Glomerular visceral epithelial cell (primary cell): ENCODE data around the gene TP53.
"Not testable (repeated sequence)": the region's sequence is repeated elsewhere in the genome, so short reads cannot be mapped to it uniquely, and the experiment has no call there.

Source experiments
- DNase-seq: peaks from one replicate; pipeline ENCODE4 v3.0.0-alpha.2; 2016; ENCODE audit errors: extremely low spot score

The TP53 gene

DNA sequence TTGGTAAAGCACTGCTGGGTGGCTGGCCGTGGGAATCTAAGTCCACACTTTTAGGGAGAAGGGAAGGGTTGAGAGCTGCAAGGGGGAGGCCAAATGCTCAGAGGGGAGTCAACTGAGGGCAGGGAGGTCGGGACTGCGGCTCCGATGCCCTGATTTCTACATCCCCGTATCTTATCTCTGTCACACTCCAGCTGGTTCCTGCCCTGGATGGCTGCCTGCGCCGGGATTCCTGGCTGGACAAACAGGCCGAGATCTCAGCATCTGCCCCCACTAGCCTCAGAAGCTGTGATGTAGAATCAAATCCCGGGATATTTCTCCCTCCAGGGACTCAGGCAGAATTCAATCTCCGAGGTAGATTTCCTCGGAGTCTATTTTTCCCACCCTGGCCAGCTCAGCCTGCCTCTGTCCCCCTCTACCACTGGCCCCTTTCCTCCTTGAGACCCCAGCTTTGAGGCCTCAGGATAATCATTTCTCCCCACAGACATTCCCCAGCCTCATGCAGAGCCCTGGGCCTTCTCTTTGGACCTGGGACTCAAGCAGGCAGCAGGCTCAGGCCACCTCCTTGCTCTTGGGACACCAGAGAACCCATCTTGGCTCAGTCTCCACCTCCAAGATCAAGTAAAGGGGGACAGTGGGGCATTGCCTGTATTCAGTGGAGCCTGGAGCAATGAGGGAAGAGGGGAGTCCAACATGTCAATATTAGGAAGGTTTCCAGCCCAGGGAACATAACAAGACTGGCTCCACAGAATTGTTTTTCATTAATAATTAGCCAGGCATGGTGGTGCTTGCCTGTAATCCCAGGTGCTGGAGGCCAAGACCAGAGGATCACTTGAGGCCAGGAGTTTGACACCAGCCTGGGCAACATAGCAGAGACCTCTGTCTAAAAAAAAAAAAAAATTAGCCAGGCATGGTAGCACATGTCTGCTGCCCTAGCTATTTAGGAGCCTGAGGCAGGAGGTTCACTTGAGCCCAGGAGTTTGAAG is 55.6 kb downstream of the TP53 start:
- DNase-seq, result no peak

DNA sequence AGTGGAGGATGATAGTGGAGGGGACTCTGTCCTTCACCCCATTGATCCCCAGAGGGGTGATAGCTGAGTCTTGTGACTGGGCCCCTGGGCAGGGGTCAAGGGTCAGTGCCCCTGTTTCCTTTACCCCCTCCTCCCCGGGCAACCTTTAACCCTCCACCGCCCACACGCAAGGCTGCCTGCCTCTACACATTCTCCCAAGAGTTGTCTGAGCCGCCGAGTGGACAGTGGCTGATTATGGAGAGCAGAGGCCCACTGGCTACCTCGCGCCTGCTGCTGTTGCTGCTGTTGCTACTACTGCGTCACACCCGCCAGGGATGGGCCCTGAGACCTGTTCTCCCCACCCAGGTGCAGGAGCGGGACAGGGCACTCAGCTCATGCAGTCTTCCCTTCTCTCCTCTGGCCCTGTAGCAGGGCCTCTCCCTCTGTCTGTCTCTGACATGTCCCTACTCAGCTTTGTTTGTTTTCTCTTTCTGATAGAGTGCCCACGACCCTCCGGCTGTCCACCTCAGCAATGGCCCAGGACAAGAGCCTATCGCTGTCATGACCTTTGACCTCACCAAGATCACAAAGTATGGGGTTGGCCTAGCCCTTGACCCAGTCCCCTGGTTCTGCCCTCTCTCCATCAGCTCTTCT is 57.2 kb downstream of the TP53 start, which contains the start of gene SHBG:
Gene SHBG (plus strand): TSS at position 197 of the 633 bp plus-strand sequence. CDS start 38 bp downstream, at position 235.
- no peak for DNase-seq

DNA sequence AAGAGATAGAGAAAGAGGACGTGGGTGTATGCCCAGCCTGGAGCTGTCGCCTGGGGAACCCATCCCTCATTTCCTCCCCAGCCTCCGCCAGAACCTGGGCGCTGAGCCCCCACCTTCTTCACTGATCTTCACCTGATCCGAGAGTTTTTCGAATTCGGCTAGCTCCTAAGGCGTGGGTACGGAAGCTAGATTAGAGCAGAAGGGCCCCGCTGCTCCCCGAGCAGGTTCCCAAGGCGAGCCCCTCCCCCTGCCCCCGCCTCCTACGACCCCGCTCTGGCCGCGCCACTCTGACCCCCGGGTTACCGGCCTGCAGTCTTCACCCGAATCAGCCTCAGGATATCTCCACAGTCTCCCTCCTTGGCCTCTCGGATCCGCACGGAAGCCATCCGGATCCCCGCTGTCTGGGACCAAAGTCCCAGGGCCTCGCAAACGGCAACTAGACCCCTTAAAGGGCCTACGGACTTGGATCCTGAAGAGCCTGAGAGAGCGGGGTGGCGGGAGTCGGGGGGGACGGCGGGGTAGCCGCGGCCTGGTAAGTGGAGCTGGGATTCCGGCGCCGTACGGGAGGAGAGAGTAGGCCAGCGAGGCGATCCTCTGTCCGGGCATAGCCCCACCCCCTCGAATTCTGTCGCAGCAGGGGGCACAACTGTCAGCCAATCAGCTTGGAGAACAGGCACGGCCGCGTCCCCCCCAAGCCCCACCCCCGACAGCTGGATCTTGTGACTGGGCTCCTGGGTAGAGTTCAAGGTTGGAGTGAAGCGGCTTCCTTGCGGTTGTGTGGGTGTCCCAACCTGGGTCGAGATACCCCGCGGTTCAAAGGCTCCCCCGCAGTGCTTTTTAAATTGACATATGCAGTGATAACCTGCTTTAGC is 59.8 kb downstream of the TP53 start, which contains the start of gene SAT2:
Gene SAT2 (minus strand): TSS at position 572 of the 872 bp plus-strand sequence. CDS start 186 bp downstream, at position 386.
- peak; percentile 96 for DNase-seq

DNA sequence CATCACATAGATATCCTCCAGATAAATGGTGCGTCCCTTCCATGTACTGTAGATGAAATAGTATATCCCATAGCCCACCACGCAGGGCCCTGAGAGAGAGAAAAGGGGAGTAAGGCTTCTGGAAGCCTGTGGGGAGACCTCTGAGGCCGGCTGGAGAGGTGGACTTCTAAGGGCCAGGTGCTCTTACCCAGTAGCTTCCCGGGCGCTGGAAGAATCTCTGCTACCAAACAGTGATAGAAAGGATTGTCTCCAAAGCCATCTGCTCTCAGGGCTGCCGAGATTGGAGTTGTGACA is 60.4 kb downstream of the TP53 start:
- no peak for DNase-seq

DNA sequence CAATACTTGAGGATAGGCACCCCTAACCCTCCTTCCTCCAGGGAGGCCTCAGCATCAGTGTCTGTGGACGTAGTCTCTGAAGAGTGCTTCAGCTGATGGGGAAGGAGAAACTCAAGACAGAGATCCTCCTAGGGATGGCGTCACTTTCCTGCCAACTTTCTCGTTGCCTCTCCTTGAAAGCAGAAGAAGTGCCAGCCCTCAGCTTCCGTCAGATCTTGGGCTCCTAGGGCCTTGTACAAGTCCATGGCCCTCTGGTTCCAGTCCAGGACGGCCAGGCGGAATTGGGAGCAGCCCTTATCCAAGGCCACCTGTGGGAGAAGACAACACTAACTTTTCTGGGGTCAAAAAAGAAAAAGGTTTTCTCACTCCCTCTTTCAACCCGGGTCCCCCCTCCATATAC is 61.0 kb downstream of the TP53 start:
- DNase-seq, result no peak

DNA sequence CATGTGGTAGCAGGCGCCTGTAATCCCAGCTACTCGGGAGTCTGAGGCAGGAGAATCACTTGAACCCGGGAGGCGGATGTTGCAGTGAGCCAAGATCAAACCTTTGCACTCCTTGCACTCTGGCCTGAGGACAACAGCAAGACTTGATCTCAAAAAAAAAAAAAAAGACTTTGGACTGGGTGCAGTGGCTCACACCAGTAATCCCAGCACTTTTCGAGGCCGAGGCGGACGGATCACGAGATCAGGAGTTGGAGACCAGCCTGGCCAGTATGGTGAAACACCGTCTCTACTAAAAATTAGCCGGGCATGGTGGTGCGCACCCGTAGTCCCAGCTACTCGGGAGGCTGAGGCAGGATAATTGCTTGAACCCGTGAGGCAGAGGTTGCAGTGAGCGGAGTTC is 61.5 kb downstream of the TP53 start:
- DNase-seq, result not testable (repeated sequence)

DNA sequence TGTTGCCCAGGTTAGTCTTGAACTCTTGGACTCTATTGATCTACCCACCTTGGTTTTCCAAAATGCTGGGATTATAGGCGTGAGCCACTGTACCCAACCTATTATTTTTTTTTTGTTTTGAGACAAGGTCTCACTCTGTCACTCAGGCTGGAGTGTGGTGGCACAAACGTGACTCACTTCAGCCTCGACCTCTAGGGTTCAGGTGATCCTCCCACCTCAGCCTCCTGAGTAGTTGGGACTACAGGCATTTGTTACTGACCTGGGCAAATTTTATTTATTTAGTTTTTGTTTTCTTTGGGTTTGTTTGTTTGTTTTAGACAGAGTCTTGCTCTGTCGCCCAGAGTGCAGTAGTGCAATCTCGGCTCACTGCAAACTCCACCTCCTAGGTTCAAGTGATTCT is 63.6 kb downstream of the TP53 start:
- DNase-seq, result no peak

DNA sequence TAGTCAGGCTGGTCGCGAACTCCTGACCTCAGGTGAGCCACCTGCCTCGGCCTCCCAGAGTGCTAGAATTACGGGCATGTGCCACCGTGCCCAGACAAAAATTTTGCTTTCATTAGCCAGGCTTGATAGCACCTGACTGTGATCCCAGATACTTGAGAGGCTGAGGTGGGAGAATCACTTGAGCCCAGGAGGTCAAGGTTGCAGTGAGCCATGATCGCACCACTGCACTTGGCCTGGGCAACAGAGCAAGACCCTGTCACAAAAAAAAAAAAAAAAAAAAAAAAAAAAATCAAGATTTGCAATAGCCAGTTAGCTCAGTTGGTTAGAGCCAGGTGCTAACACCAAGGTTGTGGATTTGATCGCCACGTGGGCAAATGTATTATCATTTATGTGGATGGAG is 66.5 kb downstream of the TP53 start:
- DNase-seq, result no peak

DNA sequence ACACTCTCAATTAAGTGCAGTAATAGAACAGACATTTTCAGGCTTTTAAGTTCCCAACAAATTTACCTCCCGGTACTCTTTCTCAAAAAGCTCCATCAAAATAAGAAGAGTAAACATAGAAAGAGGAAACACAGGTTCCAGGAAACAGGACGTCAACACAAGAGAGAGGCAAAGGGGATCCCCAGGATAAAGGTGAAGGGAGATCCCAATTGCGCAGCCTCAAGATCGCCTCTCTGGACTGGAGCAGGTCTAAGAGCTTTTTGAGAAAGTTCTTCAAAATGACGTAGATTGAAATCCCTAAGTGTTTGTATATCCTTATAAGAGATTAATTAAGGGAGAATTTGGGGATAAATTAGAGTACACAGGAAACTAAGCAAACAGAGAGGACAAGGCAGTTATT is 68.7 kb downstream of the TP53 start:
- DNase-seq, result no peak
